DND-41 (cell line): Measurements from ENCODE around the gene TFCP2L1.

Experiments used
- ATAC-seq: fragments of 200-7000 bp; cut with Tn5 transposase; 3 replicates; pipeline ENCODE4 v1.9.1; 2021; ENCODE audit warnings: low read depth; ENCODE audit not compliant: insufficient read depth
- DNase-seq: peaks from one replicate; pipeline ENCODE4 v3.0.0-alpha.2; 2020
- H2AFZ ChIP-seq: 2 replicates; pipeline ENCODE4 v1.6.0; 2012; ENCODE audit warnings: low read depth, low read length
- H3K27ac ChIP-seq: 2 replicates; pipeline ENCODE4 v1.5.1; 2012; ENCODE audit warnings: low read length, inconsistent platforms
- H3K27me3 ChIP-seq: fragments of 200-600 bp; sonication (generic); 2 replicates; pipeline ENCODE4 v1.6.0; 2012; ENCODE audit warnings: low read length, mild to moderate bottlenecking, inconsistent platforms; ENCODE audit not compliant: insufficient read depth, poor library complexity
- H3K36me3 ChIP-seq: 2 replicates; pipeline ENCODE4 v1.5.1; 2012; ENCODE audit warnings: low read length, inconsistent platforms; ENCODE audit not compliant: insufficient read depth
- H3K4me1 ChIP-seq: 2 replicates; pipeline ENCODE4 v1.5.1; 2012; ENCODE audit warnings: mild to moderate bottlenecking, low read length; ENCODE audit not compliant: insufficient read depth
- H3K4me2 ChIP-seq: 2 replicates; pipeline ENCODE4 v1.6.0; 2012; ENCODE audit warnings: mild to moderate bottlenecking, moderate library complexity, low read length, inconsistent platforms; ENCODE audit not compliant: insufficient read depth
- H3K4me3 ChIP-seq, 2 experiments: fragments of 200-600 bp in 1 of 2; shearing (Covaris generic) in 1 of 2; 2 replicates each; pipeline ENCODE4 v1.5.1; 2012 to 2016; ENCODE audit warnings: inconsistent platforms in 2 of 2, low read length in 2 of 2, mild to moderate bottlenecking in 2 of 2, low read depth in 1 of 2, moderate library complexity in 1 of 2
- H3K79me2 ChIP-seq: 2 replicates; pipeline ENCODE4 v1.6.0; 2012; ENCODE audit warnings: low read length, inconsistent platforms; ENCODE audit not compliant: insufficient read depth
- H3K9ac ChIP-seq: 2 replicates; pipeline ENCODE4 v1.6.0; 2012; ENCODE audit warnings: low read depth, mild to moderate bottlenecking, inconsistent platforms, low read length, moderate library complexity
- H3K9me3 ChIP-seq: 2 replicates; pipeline ENCODE4 v1.5.1; 2012; ENCODE audit warnings: low read length, moderate library complexity, mild to moderate bottlenecking, inconsistent platforms; ENCODE audit not compliant: insufficient read depth, severe bottlenecking
- H4K20me1 ChIP-seq: 2 replicates; pipeline ENCODE4 v1.6.0; 2012; ENCODE audit warnings: low read length; ENCODE audit not compliant: insufficient read depth
- EZH2 ChIP-seq: IDR thresholded peaks from 3 replicates; pipeline ENCODE4 v1.6.1; 2012; ENCODE audit warnings: borderline replicate concordance, low read depth, mild to moderate bottlenecking, moderate library complexity, low read length, inconsistent platforms; ENCODE audit not compliant: severe bottlenecking
- TF ChIP-seq, protein P1 (sequence below): IDR thresholded peaks from 2 replicates; pipeline ENCODE4 v1.5.1; 2012; ENCODE audit warnings: borderline replicate concordance, low read length, moderate library complexity, mild to moderate bottlenecking; ENCODE audit not compliant: poor library complexity, severe bottlenecking; ENCODE audit errors: extremely low read depth

TFCP2L1 gene

DNA sequence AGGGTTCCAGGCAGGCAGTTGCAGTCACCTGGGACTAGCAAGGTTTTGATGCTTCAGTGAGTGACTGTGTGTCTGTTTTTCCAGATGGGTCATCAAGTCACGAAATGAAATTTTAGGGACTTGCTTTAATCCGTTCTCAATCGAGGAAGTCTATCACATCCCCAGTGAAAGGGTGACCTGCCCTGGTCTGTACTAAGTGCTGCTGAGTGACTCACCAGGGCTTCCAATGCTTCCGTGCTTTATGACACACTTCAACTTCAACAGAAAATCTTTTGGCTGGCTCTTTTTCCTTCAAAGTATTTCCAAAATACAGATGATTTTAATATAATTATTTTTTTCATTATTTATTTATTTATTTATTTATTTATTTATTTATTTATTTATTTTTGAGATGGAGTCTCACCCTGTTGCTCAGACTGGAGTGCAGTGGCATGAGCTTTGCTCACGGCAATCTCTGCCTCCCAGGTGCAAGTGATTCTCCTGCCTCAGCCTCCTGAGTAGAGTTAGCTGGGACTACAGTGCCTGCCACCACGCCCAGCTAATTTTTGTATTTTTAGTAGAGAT is 18.4 kb downstream of the TFCP2L1 start:
- H2AFZ ChIP-seq, result no peak overlapping the region
- H3K4me1 ChIP-seq, result no peaks in the 10 kb centered on the region
- no peak overlapping the region for H3K4me3 ChIP-seq
- no peak overlapping the region for H3K9ac ChIP-seq
- H3K9me3 ChIP-seq, result no peaks in the 10 kb centered on the region
- H4K20me1 ChIP-seq, result no peaks in the 10 kb centered on the region
- no peak for ATAC-seq
- TF ChIP-seq, protein P1, sequence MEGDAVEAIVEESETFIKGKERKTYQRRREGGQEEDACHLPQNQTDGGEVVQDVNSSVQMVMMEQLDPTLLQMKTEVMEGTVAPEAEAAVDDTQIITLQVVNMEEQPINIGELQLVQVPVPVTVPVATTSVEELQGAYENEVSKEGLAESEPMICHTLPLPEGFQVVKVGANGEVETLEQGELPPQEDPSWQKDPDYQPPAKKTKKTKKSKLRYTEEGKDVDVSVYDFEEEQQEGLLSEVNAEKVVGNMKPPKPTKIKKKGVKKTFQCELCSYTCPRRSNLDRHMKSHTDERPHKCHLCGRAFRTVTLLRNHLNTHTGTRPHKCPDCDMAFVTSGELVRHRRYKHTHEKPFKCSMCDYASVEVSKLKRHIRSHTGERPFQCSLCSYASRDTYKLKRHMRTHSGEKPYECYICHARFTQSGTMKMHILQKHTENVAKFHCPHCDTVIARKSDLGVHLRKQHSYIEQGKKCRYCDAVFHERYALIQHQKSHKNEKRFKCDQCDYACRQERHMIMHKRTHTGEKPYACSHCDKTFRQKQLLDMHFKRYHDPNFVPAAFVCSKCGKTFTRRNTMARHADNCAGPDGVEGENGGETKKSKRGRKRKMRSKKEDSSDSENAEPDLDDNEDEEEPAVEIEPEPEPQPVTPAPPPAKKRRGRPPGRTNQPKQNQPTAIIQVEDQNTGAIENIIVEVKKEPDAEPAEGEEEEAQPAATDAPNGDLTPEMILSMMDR, result no peak
- TF ChIP-seq EZH2, result no peak
- H3K4me2 ChIP-seq, result no peak overlapping the region
- H3K79me2 ChIP-seq, result no peaks in the 10 kb centered on the region
- H3K27ac ChIP-seq, result no peak overlapping the region
- DNase-seq, result no peak
- H3K27me3 ChIP-seq, result peaks cover under 1% of the 10 kb centered on the region
- H3K36me3 ChIP-seq, result no peaks in the 10 kb centered on the region

GRCh38 chr2:121263996-121264715 is 20.8 kb downstream of the TFCP2L1 start:
- Histone ChIP-seq H4K20me1 (no peaks in the 10 kb centered on the region), H3K79me2 (no peaks in the 10 kb centered on the region), H3K27me3 (no peaks in the 10 kb centered on the region), H2AFZ (no peak overlapping the region), H3K4me3 (no peak overlapping the region), H3K36me3 (no peaks in the 10 kb centered on the region), H3K4me1 (no peaks in the 10 kb centered on the region), H3K27ac (no peak overlapping the region), H3K9me3 (no peaks in the 10 kb centered on the region), H3K9ac (no peak overlapping the region), H3K4me2 (no peak overlapping the region)
- ATAC-seq, result no peak
- no peak for DNase-seq
- TF ChIP-seq, protein P1, result no peak
- TF ChIP-seq EZH2, result no peak

DNA sequence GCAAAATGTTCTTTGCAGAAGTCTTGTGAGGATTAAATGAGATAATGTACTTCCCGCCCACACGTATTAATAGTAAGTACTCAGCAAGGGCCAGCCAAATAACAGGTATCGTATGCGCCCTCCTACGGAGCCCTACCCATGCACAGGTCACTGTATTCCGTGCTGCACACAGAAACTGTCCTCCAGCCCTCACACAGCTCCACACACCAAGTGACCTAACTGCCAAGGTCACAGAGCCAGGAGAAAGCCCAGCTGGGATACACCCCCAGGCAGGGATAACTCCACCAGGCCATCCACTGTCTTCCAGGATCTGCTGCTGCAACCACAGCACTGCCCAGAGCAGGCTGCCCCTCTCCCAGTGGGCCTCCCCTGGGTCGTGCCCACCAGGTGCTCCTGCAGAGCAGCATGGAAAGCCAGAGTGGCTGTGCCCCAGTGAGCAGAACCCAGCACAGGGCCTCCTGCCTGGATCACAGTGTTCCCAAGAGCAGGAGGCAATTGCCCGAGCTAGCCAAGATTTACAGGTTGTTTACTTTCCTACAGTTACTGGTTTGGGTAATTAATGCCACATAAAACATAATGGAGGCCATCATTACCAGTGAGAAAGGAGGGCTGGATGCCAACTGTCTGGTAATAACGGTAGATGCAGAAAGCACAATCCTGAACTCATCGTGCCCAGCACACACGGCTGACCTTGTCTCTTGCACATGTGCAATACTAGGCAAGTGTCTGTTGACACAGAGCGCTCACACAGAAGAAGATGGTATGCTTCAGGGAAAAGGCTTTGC is 24.4 kb downstream of the TFCP2L1 start:
- H3K27me3 ChIP-seq, result no peaks in the 10 kb centered on the region
- no peak overlapping the region for H3K27ac ChIP-seq
- H3K79me2 ChIP-seq, result no peaks in the 10 kb centered on the region
- no peaks in the 10 kb centered on the region for H3K9me3 ChIP-seq
- no peaks in the 10 kb centered on the region for H3K4me1 ChIP-seq
- no peaks in the 10 kb centered on the region for H4K20me1 ChIP-seq
- H3K9ac ChIP-seq, result no peak overlapping the region
- H3K4me2 ChIP-seq, result no peak overlapping the region
- ATAC-seq, result no peak
- H3K36me3 ChIP-seq, result no peaks in the 10 kb centered on the region
- TF ChIP-seq, protein P1, result no peak
- no peak for TF ChIP-seq EZH2
- H3K4me3 ChIP-seq, result no peak overlapping the region
- H2AFZ ChIP-seq, result no peak overlapping the region
- DNase-seq, result no peak
